DND-41 (cell line): ENCODE data around the gene IL2.

Experiments used
- ATAC-seq: fragments of 200-7000 bp; cut with Tn5 transposase; 3 replicates; pipeline ENCODE4 v1.9.1; 2021; ENCODE audit warnings: low read depth; ENCODE audit not compliant: insufficient read depth
- DNase-seq: peaks from one replicate; pipeline ENCODE4 v3.0.0-alpha.2; 2020
- H2AFZ ChIP-seq: 2 replicates; pipeline ENCODE4 v1.6.0; 2012; ENCODE audit warnings: low read depth, low read length
- H3K27ac ChIP-seq: 2 replicates; pipeline ENCODE4 v1.5.1; 2012; ENCODE audit warnings: low read length, inconsistent platforms
- H3K27me3 ChIP-seq: fragments of 200-600 bp; sonication (generic); 2 replicates; pipeline ENCODE4 v1.6.0; 2012; ENCODE audit warnings: low read length, mild to moderate bottlenecking, inconsistent platforms; ENCODE audit not compliant: insufficient read depth, poor library complexity
- H3K36me3 ChIP-seq: 2 replicates; pipeline ENCODE4 v1.5.1; 2012; ENCODE audit warnings: low read length, inconsistent platforms; ENCODE audit not compliant: insufficient read depth
- H3K4me1 ChIP-seq: 2 replicates; pipeline ENCODE4 v1.5.1; 2012; ENCODE audit warnings: mild to moderate bottlenecking, low read length; ENCODE audit not compliant: insufficient read depth
- H3K4me2 ChIP-seq: 2 replicates; pipeline ENCODE4 v1.6.0; 2012; ENCODE audit warnings: mild to moderate bottlenecking, moderate library complexity, low read length, inconsistent platforms; ENCODE audit not compliant: insufficient read depth
- H3K4me3 ChIP-seq, 2 experiments: fragments of 200-600 bp in 1 of 2; shearing (Covaris generic) in 1 of 2; 2 replicates each; pipeline ENCODE4 v1.5.1; 2012 to 2016; ENCODE audit warnings: inconsistent platforms in 2 of 2, low read length in 2 of 2, mild to moderate bottlenecking in 2 of 2, low read depth in 1 of 2, moderate library complexity in 1 of 2
- H3K79me2 ChIP-seq: 2 replicates; pipeline ENCODE4 v1.6.0; 2012; ENCODE audit warnings: low read length, inconsistent platforms; ENCODE audit not compliant: insufficient read depth
- H3K9ac ChIP-seq: 2 replicates; pipeline ENCODE4 v1.6.0; 2012; ENCODE audit warnings: low read depth, mild to moderate bottlenecking, inconsistent platforms, low read length, moderate library complexity
- H3K9me3 ChIP-seq: 2 replicates; pipeline ENCODE4 v1.5.1; 2012; ENCODE audit warnings: low read length, moderate library complexity, mild to moderate bottlenecking, inconsistent platforms; ENCODE audit not compliant: insufficient read depth, severe bottlenecking
- H4K20me1 ChIP-seq: 2 replicates; pipeline ENCODE4 v1.6.0; 2012; ENCODE audit warnings: low read length; ENCODE audit not compliant: insufficient read depth
- EZH2 ChIP-seq: IDR thresholded peaks from 3 replicates; pipeline ENCODE4 v1.6.1; 2012; ENCODE audit warnings: borderline replicate concordance, low read depth, mild to moderate bottlenecking, moderate library complexity, low read length, inconsistent platforms; ENCODE audit not compliant: severe bottlenecking
- TF ChIP-seq, protein P1 (sequence below): IDR thresholded peaks from 2 replicates; pipeline ENCODE4 v1.5.1; 2012; ENCODE audit warnings: borderline replicate concordance, low read length, moderate library complexity, mild to moderate bottlenecking; ENCODE audit not compliant: poor library complexity, severe bottlenecking; ENCODE audit errors: extremely low read depth

IL2 gene

DNA sequence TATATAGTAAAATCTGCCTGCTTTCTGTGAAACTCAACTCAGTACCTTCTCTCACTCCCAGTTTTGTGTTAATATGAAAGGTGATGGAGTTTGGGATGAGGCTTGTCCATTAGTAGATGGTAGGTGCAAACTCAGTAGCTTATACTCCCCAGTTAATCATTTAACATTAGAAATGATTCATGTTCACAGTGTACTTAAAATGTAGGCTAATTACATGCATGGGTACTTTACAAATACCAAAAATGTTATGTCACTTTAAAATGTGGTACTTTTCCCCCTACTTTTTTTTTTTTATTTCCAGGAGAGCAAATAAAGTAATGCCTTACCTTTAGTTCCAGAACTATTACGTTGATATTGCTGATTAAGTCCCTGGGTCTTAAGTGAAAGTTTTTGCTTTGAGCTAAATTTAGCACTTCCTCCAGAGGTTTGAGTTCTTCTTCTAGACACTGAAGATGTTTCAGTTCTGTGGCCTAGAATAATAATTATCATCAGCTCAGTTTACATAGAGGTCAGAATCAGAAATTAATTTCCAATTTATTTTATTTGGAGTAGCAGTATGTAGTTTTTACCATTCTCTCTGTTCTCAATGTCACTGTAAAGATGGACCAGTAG lies 3.0 kb downstream of the IL2 start:
- Histone ChIP-seq H3K27me3 (peaks cover 11% of the 10 kb centered on the region), H3K4me3 (no peak overlapping the region), H3K79me2 (no peaks in the 10 kb centered on the region), H2AFZ (no peak overlapping the region), H3K9me3 (no peaks in the 10 kb centered on the region), H3K4me2 (no peak overlapping the region), H3K9ac (no peak overlapping the region), H3K4me1 (no peaks in the 10 kb centered on the region; the same call in 1 of the 2 replicates), H4K20me1 (no peaks in the 10 kb centered on the region), H3K36me3 (no peaks in the 10 kb centered on the region), H3K27ac (no peak overlapping the region)
- TF ChIP-seq, protein P1, sequence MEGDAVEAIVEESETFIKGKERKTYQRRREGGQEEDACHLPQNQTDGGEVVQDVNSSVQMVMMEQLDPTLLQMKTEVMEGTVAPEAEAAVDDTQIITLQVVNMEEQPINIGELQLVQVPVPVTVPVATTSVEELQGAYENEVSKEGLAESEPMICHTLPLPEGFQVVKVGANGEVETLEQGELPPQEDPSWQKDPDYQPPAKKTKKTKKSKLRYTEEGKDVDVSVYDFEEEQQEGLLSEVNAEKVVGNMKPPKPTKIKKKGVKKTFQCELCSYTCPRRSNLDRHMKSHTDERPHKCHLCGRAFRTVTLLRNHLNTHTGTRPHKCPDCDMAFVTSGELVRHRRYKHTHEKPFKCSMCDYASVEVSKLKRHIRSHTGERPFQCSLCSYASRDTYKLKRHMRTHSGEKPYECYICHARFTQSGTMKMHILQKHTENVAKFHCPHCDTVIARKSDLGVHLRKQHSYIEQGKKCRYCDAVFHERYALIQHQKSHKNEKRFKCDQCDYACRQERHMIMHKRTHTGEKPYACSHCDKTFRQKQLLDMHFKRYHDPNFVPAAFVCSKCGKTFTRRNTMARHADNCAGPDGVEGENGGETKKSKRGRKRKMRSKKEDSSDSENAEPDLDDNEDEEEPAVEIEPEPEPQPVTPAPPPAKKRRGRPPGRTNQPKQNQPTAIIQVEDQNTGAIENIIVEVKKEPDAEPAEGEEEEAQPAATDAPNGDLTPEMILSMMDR: no peak
- TF ChIP-seq EZH2: no peak
- no peak for ATAC-seq
- DNase-seq: no peak

DNA sequence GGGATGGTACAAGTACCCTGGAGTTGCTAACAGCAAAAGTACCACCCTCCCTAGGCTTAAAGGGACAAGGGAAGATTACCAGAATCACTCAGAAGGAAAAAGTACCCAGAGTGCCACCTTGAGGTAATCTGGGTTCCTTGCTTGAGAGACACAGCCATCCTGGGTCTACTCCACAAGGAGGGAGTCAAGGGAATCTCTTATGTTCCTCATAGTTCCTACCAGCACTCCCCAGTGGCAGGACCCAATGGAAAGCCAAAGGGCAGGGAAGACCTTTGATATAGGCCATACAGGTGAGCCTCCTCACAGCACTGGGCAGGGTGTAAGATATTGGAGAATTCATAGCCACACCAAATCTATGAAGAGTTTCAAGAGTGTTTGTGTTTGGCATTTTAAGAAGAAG lies 5.7 kb downstream of the IL2 start:
- no peak for TF ChIP-seq EZH2
- TF ChIP-seq, protein P1: peak; percentile 40
- ATAC-seq (peak; percentile 42; the same call in 1 of the 3 replicates), DNase-seq (peak; percentile 4)
- Histone ChIP-seq H3K4me1 (no peaks in the 10 kb centered on the region), H3K79me2 (no peaks in the 10 kb centered on the region), H3K9me3 (no peaks in the 10 kb centered on the region), H3K4me3 (no peak overlapping the region), H3K27me3 (peaks cover 7% of the 10 kb centered on the region), H3K27ac (no peak overlapping the region), H2AFZ (no peak overlapping the region), H3K4me2 (no peak overlapping the region), H4K20me1 (no peaks in the 10 kb centered on the region), H3K9ac (no peak overlapping the region), H3K36me3 (no peaks in the 10 kb centered on the region)

DNA sequence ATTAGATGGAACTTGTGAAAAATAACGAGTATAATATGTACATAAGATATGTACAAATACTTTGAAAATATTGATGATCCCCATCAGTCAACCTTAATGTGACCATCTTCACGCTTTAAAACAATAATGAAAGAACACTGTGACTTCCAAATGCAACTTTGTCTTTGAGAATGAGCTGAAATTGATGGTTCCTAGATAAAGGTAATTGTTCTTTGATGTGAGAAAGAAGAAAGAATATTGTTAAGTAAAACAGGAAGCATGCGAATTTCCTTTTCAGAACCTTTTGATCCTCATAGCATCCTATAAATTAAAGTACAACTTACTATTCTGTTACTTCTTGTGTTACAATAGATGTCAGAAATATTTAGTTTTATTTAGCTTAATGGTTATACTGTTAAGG lies 22.2 kb downstream of the IL2 start:
- no peak overlapping the region for H3K4me2 ChIP-seq

More for the DNA sequence above, 22.2 kb downstream of the IL2 start:
- Histone ChIP-seq H3K4me1 (peaks cover 5% of the 10 kb centered on the region; the same call in 1 of the 2 replicates), H3K36me3 (no peaks in the 10 kb centered on the region), H3K9ac (no peak overlapping the region), H2AFZ (no peak overlapping the region), H4K20me1 (no peaks in the 10 kb centered on the region), H3K9me3 (no peaks in the 10 kb centered on the region), H3K4me3 (no peak overlapping the region), H3K27me3 (peaks cover 3% of the 10 kb centered on the region), H3K79me2 (no peaks in the 10 kb centered on the region), H3K27ac (no peak overlapping the region)
- no peak for DNase-seq
- ATAC-seq: peak; percentile 45; the same call in 1 of the 3 replicates
- TF ChIP-seq, protein P1: no peak
- no peak for TF ChIP-seq EZH2
